ENCODE results near the gene FYN.

FYN gene

GRCh38 chr6:111725446-111726112, 147.7 kb downstream of the FYN start:
- DNase-seq (ENCODE audit: low read depth in 2 of 2), result no peak

GRCh38 chr6:111724505-111724904, 148.7 kb downstream of the FYN start:
- DNase-seq (ENCODE audit: low read depth in 2 of 2), result no peak

- no peak for DNase-seq (ENCODE audit: low read depth in 2 of 2)
Measured at GRCh38 chr6:111724039-111724438, 149.2 kb downstream of the FYN start.

GRCh38 chr6:111723412-111723970, 149.8 kb downstream of the FYN start:
- DNase-seq (ENCODE audit: low read depth in 2 of 2), result no peak

- DNase-seq (ENCODE audit: low read depth in 2 of 2), result peak; percentile 90 to 92
Measured at GRCh38 chr6:111722179-111722731, 151.0 kb downstream of the FYN start.

- no peak for DNase-seq (ENCODE audit: low read depth in 2 of 2)
Measured at GRCh38 chr6:111721753-111722154, 151.5 kb downstream of the FYN start.

- DNase-seq (ENCODE audit: low read depth in 2 of 2), result no peak
Measured at GRCh38 chr6:111720931-111721496, 152.2 kb downstream of the FYN start.

- peak; percentile 84 to 86 for DNase-seq (ENCODE audit: low read depth in 2 of 2)
Measured at GRCh38 chr6:111718990-111719389, 154.3 kb downstream of the FYN start.

- no peak for DNase-seq (ENCODE audit: low read depth in 2 of 2)
Measured at GRCh38 chr6:111718326-111718725, 154.9 kb downstream of the FYN start.

- DNase-seq (ENCODE audit: low read depth in 2 of 2), result no peak
Measured at GRCh38 chr6:111717621-111718020, 155.6 kb downstream of the FYN start.

- DNase-seq (ENCODE audit: low read depth in 2 of 2), result no peak
Measured at GRCh38 chr6:111716325-111716724, 156.9 kb downstream of the FYN start.

GRCh38 chr6:111715321-111715720, 157.9 kb downstream of the FYN start:
- DNase-seq (ENCODE audit: low read depth in 2 of 2), result no peak

- DNase-seq (ENCODE audit: low read depth in 2 of 2), result no peak
Measured at GRCh38 chr6:111714416-111715270, 158.6 kb downstream of the FYN start.

- no peak for DNase-seq (ENCODE audit: low read depth in 2 of 2)
Measured at GRCh38 chr6:111713811-111714210, 159.4 kb downstream of the FYN start.

GRCh38 chr6:111713236-111713635, 160.0 kb downstream of the FYN start:
- DNase-seq (ENCODE audit: low read depth in 2 of 2), result no peak

- peak in 1 of 2 experiments; percentile 39 for DNase-seq (ENCODE audit: low read depth in 2 of 2)
Measured at GRCh38 chr6:111711984-111712752, 161.1 kb downstream of the FYN start.

GRCh38 chr6:111711476-111711875, 161.8 kb downstream of the FYN start:
- no peak for DNase-seq (ENCODE audit: low read depth in 2 of 2)

GRCh38 chr6:111710911-111711310, 162.3 kb downstream of the FYN start:
- DNase-seq (ENCODE audit: low read depth in 2 of 2), result no peak

GRCh38 chr6:111710439-111710838, 162.8 kb downstream of the FYN start:
- no peak for DNase-seq (ENCODE audit: low read depth in 2 of 2)

GRCh38 chr6:111709615-111710398, 163.4 kb downstream of the FYN start:
- peak; percentile 45 to 46 for DNase-seq (ENCODE audit: low read depth in 2 of 2)

- no peak for DNase-seq (ENCODE audit: low read depth in 2 of 2)
Measured at GRCh38 chr6:111709201-111709600, 164.1 kb downstream of the FYN start.
